Activated CD8-positive, alpha-beta T cell treated with anti-CD3 and anti-CD28 coated beads for 36 hours (primary cell): ENCODE data around the gene GLIS2. TPM values are rescaled to one million over a fixed set of nuclear protein-coding genes. Genes with fewer than 3 reads are reported as not detected.

Experiments used
- ATAC-seq: fragments of 200-7000 bp; cut with Tn5 transposase; one replicate; pipeline ENCODE4 v1.10.0; 2021; ENCODE audit warnings: mild to moderate bottlenecking, moderate library complexity
- CTCF ChIA-PET: fragments of 350-600 bp; sonication (Branson Sonifier 250); formaldehyde crosslinking; loops from one replicate; lab custom pipeline; 2021; ENCODE audit warnings: antibody characterized with exemption; lab: Charles Lee
- POLR2A ChIA-PET: fragments of 350-600 bp; sonication (Branson Sonifier 250); formaldehyde crosslinking; loops from one replicate; lab custom pipeline; 2021; ENCODE audit warnings: antibody characterized with exemption; lab: Charles Lee
- DNase-seq: peaks from one replicate; pipeline ENCODE4 v3.0.0-alpha.2; 2020
- H3K27ac Mint-ChIP-seq: one replicate; pipeline ENCODE4 v1.8.0; 2021; ENCODE audit warnings: mild to moderate bottlenecking, mixed read lengths
- H3K27me3 Mint-ChIP-seq: one replicate; pipeline ENCODE4 v1.8.0; 2021; ENCODE audit warnings: mixed read lengths
- H3K36me3 Mint-ChIP-seq: one replicate; pipeline ENCODE4 v1.8.0; 2021; ENCODE audit warnings: low read depth, mixed read lengths
- H3K4me1 Mint-ChIP-seq: one replicate; pipeline ENCODE4 v1.8.0; 2021; ENCODE audit warnings: low read depth, mixed read lengths
- H3K4me3 Mint-ChIP-seq: one replicate; pipeline ENCODE4 v1.8.0; 2021; ENCODE audit warnings: mild to moderate bottlenecking, moderate library complexity, mixed read lengths
- H3K9me3 Mint-ChIP-seq: one replicate; pipeline ENCODE4 v1.8.0; 2021; ENCODE audit warnings: mixed read lengths
- CTCF ChIP-seq: fragments of 200-600 bp; IDR thresholded peaks from one replicate; pipeline ENCODE4 v1.8.0; 2022; ENCODE audit warnings: antibody characterized with exemption, mild to moderate bottlenecking
- intact Hi-C: fragments of 100-400 bp; cut with micrococcal nuclease; formaldehyde crosslinking; loops from one replicate; pipeline ENCODE4 v1.10.0; 2022
- total RNA-seq, 2 experiments: library from RNA; stranded (reverse); gene quantifications; one replicate each; pipeline ENCODE4 v1.2.3, GENCODE V29; 2021

Gene GLIS2
- total RNA-seq, 2 experiments from 2014 or later, result 0.49 to 0.77 TPM

GRCh38 chr16:4288148-4288921 is 27.5 kb upstream of the GLIS2 start:
- ATAC-seq (peak; percentile 97), DNase-seq (peak; percentile 87)
- intact Hi-C loops, result loop anchor here (2.0 kb wide), 1 partner anchor 42 kb away; no protein-coding TSS in a partner anchor
- TF ChIP-seq CTCF, result peak; percentile 99
- ChIA-PET POLR2A (interaction anchor here (0.8 to 0.9 kb wide), 2 partner anchors 14 to 50 kb away, joined by 3 read pairs; no protein-coding TSS in a partner anchor), CTCF (interaction anchor here (0.6 to 2.9 kb wide), 24 partner anchors 10 to 172 kb away, joined by 3 to 54 read pairs (median 4); no protein-coding TSS in a partner anchor)
- Mint-ChIP-seq H3K4me1 (peaks cover 9% of the 10 kb centered on the region), H3K27ac (no peak overlapping the region), H3K27me3 (peaks cover 16% of the 10 kb centered on the region), H3K4me3 (no peak overlapping the region), H3K9me3 (no peaks in the 10 kb centered on the region), H3K36me3 (no peaks in the 10 kb centered on the region)

- no peak overlapping the region for H3K27ac Mint-ChIP-seq
These were observed 25.5 kb upstream of the GLIS2 start for GRCh38 chr16:4290236-4290830.

GRCh38 chr16:4291699-4292098 is 24.2 kb upstream of the GLIS2 start:
- DNase-seq (no peak), ATAC-seq (no peak)
- Mint-ChIP-seq H3K27ac (no peak overlapping the region), H3K36me3 (no peaks in the 10 kb centered on the region), H3K27me3 (peaks cover 7% of the 10 kb centered on the region), H3K4me3 (no peak overlapping the region), H3K4me1 (peaks cover 9% of the 10 kb centered on the region), H3K9me3 (no peaks in the 10 kb centered on the region)
- ChIA-PET POLR2A (interaction anchor here (0.9 kb wide), 1 partner anchor 13 kb away, joined by 3 read pairs; no protein-coding TSS in a partner anchor), CTCF (interaction anchor here (0.6 to 1.7 kb wide), 4 partner anchors 9 to 84 kb away, joined by 3 to 5 read pairs (median 4); no protein-coding TSS in a partner anchor)
- no peak for TF ChIP-seq CTCF
- intact Hi-C loops, result no loop called here

More at GRCh38 chr16:4290236-4290830, 25.5 kb upstream of the GLIS2 start:
- no peak for TF ChIP-seq CTCF
- CTCF ChIA-PET, result interaction anchor here (0.7 to 2.9 kb wide), 13 partner anchors 8 to 113 kb away, joined by 3 to 18 read pairs (median 4); no protein-coding TSS in a partner anchor
- DNase-seq (no peak), ATAC-seq (no peak)
- Mint-ChIP-seq H3K36me3 (no peaks in the 10 kb centered on the region), H3K4me1 (peaks cover 9% of the 10 kb centered on the region), H3K27me3 (peaks cover 7% of the 10 kb centered on the region), H3K4me3 (no peak overlapping the region), H3K9me3 (no peaks in the 10 kb centered on the region)
- POLR2A ChIA-PET, result interaction anchor here (0.7 to 1.4 kb wide), 2 partner anchors 20 to 103 kb away, joined by 3 to 5 read pairs; no protein-coding TSS in a partner anchor
- intact Hi-C loops, result no loop called here

GRCh38 chr16:4293181-4293716 is 22.6 kb upstream of the GLIS2 start:
- ChIA-PET CTCF (no interaction called here), POLR2A (no interaction called here)
- H3K4me3 Mint-ChIP-seq, result no peak overlapping the region
- peaks cover 7% of the 10 kb centered on the region for H3K27me3 Mint-ChIP-seq
- H3K36me3 Mint-ChIP-seq, result no peaks in the 10 kb centered on the region
- ATAC-seq (no peak), DNase-seq (no peak)
- no peaks in the 10 kb centered on the region for H3K9me3 Mint-ChIP-seq
- intact Hi-C loops, result no loop called here
- no peak overlapping the region for H3K27ac Mint-ChIP-seq
- TF ChIP-seq CTCF, result no peak
- H3K4me1 Mint-ChIP-seq, result peaks cover 5% of the 10 kb centered on the region
